Tibial artery (tissue), 4 donors: ENCODE data around the gene PLAGL1.

Experiments used
- DNase-seq, 2 donors: peaks; one replicate each; pipeline ENCODE4 v3.0.0-alpha.2; 2019
- H3K27ac ChIP-seq, 2 donors: fragments of 200-600 bp; sonication (generic) in 1 of 2; 1 replicate in 1 of 2; 2 replicates in 1 of 2; pipeline ENCODE4 v1.5.1; 2018 to 2019; ENCODE audit warnings: mild to moderate bottlenecking in 1 of 2
- H3K27me3 ChIP-seq, 2 donors: fragments of 200-600 bp; sonication (generic) in 1 of 2; one replicate each; pipeline versions ENCODE4 v1.5.1 to v1.6.0; 2016 to 2019
- H3K36me3 ChIP-seq, 3 donors: fragments of 200-600 bp; sonication (generic) in 2 of 3; one replicate each; pipeline ENCODE4 v1.5.1; 2016 to 2019; ENCODE audit warnings: mild to moderate bottlenecking in 2 of 3
- H3K4me1 ChIP-seq, 4 donors: fragments of 200-600 bp; sonication (generic) in 2 of 4; 1 replicate in 3 of 4; 2 replicates in 1 of 4; pipeline ENCODE4 v1.5.1; 2016 to 2019
- H3K4me3 ChIP-seq, 2 donors: fragments of 200-600 bp; sonication (generic) in 1 of 2; 1 replicate in 1 of 2; 2 replicates in 1 of 2; pipeline ENCODE4 v1.5.1; 2018 to 2019; ENCODE audit warnings: mild to moderate bottlenecking in 2 of 2
- H3K9me3 ChIP-seq, 3 donors: fragments of 200-600 bp; sonication (generic) in 1 of 3; one replicate each; pipeline ENCODE4 v1.5.1; 2016 to 2019
- CTCF ChIP-seq, 2 experiments: fragments of 200-600 bp in 1 of 2; fragments of 450-650 bp in 1 of 2; IDR thresholded peaks; one replicate each; pipeline ENCODE4 v1.5.1; 2017 to 2019; ENCODE audit warnings: antibody characterized with exemption in 2 of 2, mild to moderate bottlenecking in 1 of 2, moderate library complexity in 1 of 2
- intact Hi-C: fragments of 100-400 bp; cut with DNase I; formaldehyde crosslinking; loops from one replicate; pipeline ENCODE4 v1.15.0; 2023; ENCODE audit warnings: low total_unique reads

Gene PLAGL1

GRCh38 chr6:143961886-143962878 is 45.9 kb downstream of the PLAGL1 start:
- H3K4me1 ChIP-seq, result no peaks in the 10 kb centered on the region
- no peak overlapping the region for H3K27ac ChIP-seq

GRCh38 chr6:143961066-143961465 is 47.0 kb downstream of the PLAGL1 start:
- Histone ChIP-seq H3K27ac (no peak overlapping the region), H3K36me3 (peaks cover 0 to 24% (median 8%) of the 10 kb centered on the region in 3 donors), H3K9me3 (no peaks in the 10 kb centered on the region), H3K4me3 (no peak overlapping the region), H3K27me3 (no peaks in the 10 kb centered on the region), H3K4me1 (no peaks in the 10 kb centered on the region)
- DNase-seq, result no peak
- no peak for TF ChIP-seq CTCF (IDR thresholded peaks at IDR 0.05)
- intact Hi-C loops, result no loop called here

More at GRCh38 chr6:143961886-143962878, 45.9 kb downstream of the PLAGL1 start:
- no peaks in the 10 kb centered on the region for H3K9me3 ChIP-seq
- H3K36me3 ChIP-seq, result peaks cover 0 to 24% (median 11%) of the 10 kb centered on the region in 3 donors
- TF ChIP-seq CTCF (IDR thresholded peaks at IDR 0.05), result peak in 1 of 2 experiments; percentile 11
- intact Hi-C loops, result no loop called here
- no peak overlapping the region for H3K4me3 ChIP-seq
- no peaks in the 10 kb centered on the region for H3K27me3 ChIP-seq
- DNase-seq, result no peak

GRCh38 chr6:143959927-143960326 is 48.1 kb downstream of the PLAGL1 start:
- no peak overlapping the region for H3K27ac ChIP-seq
- no peaks in the 10 kb centered on the region for H3K27me3 ChIP-seq
- no peak for TF ChIP-seq CTCF (IDR thresholded peaks at IDR 0.05)
- no peak for DNase-seq
- H3K4me3 ChIP-seq, result no peak overlapping the region
- peaks cover 0 to 16% (median 0%) of the 10 kb centered on the region in 3 donors for H3K36me3 ChIP-seq
- no peaks in the 10 kb centered on the region for H3K4me1 ChIP-seq
- H3K9me3 ChIP-seq, result no peaks in the 10 kb centered on the region
- intact Hi-C loops, result no loop called here

GRCh38 chr6:143958839-143959399 is 49.1 kb downstream of the PLAGL1 start:
- no peak for TF ChIP-seq CTCF (IDR thresholded peaks at IDR 0.05)
- Histone ChIP-seq H3K27ac (no peak overlapping the region), H3K9me3 (no peaks in the 10 kb centered on the region), H3K4me3 (no peak overlapping the region), H3K27me3 (no peaks in the 10 kb centered on the region), H3K4me1 (no peaks in the 10 kb centered on the region), H3K36me3 (peaks cover 0 to 10% (median 0%) of the 10 kb centered on the region in 3 donors)
- no peak for DNase-seq
- intact Hi-C loops, result no loop called here

- intact Hi-C loops, result no loop called here
Measured at GRCh38 chr6:143957679-143958274, 50.3 kb downstream of the PLAGL1 start.

More at GRCh38 chr6:143957679-143958274, 50.3 kb downstream of the PLAGL1 start:
- H3K9me3 ChIP-seq, result no peaks in the 10 kb centered on the region
- no peaks in the 10 kb centered on the region for H3K4me1 ChIP-seq
- no peak for DNase-seq
- no peaks in the 10 kb centered on the region for H3K27me3 ChIP-seq
- peaks cover 0 to 3% (median 0%) of the 10 kb centered on the region in 3 donors for H3K36me3 ChIP-seq
- no peak overlapping the region for H3K27ac ChIP-seq
- no peak overlapping the region for H3K4me3 ChIP-seq
- TF ChIP-seq CTCF (IDR thresholded peaks at IDR 0.05), result no peak
